HG03575 (cell line): ENCODE results near the gene ZNF705A.
"Not testable (repeated sequence)": the region's sequence is repeated elsewhere in the genome, so short reads cannot be mapped to it uniquely, and the experiment has no call there.

ENCODE experiments used
- ATAC-seq: cut with Tn5 transposase; IDR thresholded peaks from one replicate; pipeline ENCODE4 v1.9.1; 2021; ENCODE audit not compliant: unreplicated experiment, insufficient number of reproducible peaks, low FRiP score; ENCODE audit errors: extremely low read depth

ZNF705A gene

GRCh38 chr12:8182923-8183322 lies 26.1 kb downstream of the ZNF705A start:
- not testable (repeated sequence) for ATAC-seq

DNA sequence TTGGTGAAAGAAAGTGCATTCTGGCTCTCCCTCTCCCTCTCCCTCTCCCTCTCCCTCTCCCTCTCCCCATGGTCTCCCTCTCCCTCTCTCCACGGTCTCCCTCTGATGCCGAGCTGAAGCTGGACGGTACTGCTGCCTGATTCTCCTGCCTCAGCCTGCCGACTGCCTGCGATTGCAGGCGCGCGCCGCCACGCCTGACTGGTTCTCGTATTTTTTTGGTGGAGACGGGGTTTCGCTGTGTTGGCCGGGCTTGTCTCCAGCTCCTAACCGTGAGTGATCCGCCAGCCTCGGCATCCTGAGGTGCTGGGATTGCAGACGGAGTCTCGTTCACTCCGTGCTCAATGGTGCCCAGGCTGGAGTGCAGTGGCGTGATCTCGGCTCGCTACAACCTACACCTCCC lies 26.5 kb downstream of the ZNF705A start:
- not testable (repeated sequence) for ATAC-seq

- ATAC-seq: not testable (repeated sequence)
Observed at GRCh38 chr12:8184206-8184605, 27.4 kb downstream of the ZNF705A start.

- ATAC-seq: not testable (repeated sequence)
Observed at GRCh38 chr12:8188088-8188487, 31.3 kb downstream of the ZNF705A start.

DNA sequence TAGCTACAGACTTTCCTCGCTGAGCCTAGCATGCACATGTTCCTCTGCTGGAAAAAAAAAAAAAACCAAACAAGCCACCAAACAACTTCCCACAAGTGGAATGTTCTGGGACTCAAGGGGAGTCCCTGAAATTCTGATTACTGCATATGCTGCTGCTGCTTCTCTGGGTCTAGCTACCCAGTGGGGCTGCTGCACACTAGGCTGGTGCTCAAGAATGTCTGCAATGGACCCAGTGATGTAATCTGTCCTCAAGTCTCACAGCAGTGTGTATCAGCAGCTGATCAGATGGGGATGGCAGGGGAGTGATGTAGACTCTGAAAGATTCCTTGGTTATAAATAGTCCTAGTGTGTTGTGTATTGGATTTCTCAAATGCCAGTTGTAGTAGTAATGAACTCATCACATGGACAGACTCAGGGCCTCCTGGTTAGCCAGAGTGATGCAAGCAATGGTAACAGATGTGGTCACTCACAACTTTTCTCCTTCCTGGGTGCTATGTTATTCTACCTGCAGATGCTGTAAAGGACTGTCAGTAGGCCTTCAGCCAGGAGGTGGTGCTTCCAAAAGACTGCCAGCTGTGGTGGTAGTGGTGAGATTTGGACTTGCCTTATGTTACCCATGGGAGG lies 41.0 kb downstream of the ZNF705A start:
- not testable (repeated sequence) for ATAC-seq

DNA sequence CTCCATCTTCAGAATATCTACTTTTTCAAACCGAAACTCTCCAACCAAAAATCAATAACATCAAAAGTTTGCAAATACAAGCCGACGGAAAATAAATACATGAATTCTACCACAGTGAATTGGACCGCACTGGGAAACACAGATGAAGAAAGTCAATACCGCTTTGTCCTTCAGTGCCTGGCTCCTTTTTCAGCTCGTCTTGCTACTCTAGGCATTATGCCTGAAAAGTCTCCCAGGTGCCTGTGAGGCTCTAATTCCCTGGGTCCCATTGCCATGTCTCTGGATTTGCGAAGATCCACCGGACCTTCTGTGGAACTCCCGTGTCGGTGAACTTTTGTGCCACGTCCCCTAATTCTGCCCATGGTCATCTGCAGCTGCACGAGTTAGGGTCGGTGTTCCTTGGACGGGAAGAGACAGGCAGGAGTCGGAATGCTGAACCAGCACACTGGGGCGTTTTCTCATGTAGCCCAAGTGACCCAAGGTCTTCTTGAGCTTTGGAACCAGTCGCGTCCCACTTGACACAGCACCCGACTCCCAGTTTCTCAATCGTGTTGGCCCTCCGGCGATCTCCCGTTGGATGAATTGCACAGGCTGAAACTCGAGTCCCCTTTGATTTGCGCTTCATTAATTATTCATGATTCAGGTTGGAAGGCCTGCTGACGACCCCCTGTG lies 62.0 kb downstream of the ZNF705A start:
- ATAC-seq: not testable (repeated sequence)

GRCh38 chr12:8221375-8221774 lies 64.6 kb downstream of the ZNF705A start:
- not testable (repeated sequence) for ATAC-seq

- ATAC-seq: not testable (repeated sequence)
Observed at GRCh38 chr12:8221844-8222243, 65.0 kb downstream of the ZNF705A start.

GRCh38 chr12:8222303-8222702 lies 65.5 kb downstream of the ZNF705A start:
- not testable (repeated sequence) for ATAC-seq

DNA sequence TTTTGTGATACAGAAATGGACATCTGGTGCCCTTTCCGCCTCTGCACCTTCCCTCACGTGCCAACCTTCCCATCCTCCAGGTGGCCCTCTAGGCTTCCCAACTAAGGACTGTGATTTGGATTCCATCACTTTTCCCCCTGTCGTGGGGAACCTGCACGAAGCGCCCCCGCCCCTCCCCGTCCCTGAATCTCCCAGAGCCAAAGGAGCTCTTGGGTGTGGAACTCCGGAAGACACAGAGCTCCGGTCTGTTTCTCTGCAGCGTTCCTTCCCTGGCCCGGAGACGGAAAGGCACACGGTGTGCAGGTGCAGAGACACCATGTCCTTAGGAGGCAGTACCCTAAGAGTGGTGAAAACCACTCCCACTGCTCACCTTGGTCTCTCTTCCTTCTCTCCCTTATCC lies 66.8 kb downstream of the ZNF705A start:
- not testable (repeated sequence) for ATAC-seq

DNA sequence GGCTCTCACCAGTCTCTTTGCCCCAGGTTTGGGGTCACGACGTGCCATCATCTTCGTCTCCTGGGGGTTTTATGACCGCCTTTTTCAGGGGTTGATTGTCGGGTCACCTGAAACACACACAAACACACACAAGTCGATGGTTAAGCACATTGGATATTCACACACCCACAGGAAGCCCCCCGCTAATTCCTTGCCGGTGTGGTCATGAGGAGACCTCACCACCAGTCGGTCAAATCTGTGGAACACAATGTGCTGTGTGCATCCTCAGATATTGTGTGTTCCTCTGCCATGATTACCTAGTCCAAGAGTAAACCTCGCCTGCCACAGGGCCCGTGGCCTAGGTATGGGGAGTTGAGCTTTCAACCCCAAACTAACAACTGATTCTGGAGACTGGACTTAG lies 68.0 kb downstream of the ZNF705A start:
- ATAC-seq: not testable (repeated sequence)

DNA sequence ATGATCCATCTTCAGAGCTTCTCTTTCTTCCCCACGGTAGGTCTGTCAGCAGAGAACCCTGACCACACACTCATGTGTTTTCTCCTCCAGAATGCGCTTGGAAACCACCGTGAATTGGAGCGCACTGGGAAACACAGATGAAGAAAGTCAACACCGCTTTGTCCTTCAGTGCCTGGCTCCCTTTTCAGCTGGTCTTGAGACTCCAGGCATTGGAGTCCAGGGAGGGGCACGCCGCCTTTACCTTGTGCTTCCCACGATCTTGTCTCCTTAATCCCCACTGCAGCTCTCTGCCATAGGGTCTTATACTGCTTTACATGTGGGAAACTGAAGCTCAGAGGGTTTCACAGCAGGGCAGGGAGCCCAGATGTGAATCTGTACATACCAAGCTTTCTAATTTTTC lies 69.5 kb downstream of the ZNF705A start:
- no peak for ATAC-seq

DNA sequence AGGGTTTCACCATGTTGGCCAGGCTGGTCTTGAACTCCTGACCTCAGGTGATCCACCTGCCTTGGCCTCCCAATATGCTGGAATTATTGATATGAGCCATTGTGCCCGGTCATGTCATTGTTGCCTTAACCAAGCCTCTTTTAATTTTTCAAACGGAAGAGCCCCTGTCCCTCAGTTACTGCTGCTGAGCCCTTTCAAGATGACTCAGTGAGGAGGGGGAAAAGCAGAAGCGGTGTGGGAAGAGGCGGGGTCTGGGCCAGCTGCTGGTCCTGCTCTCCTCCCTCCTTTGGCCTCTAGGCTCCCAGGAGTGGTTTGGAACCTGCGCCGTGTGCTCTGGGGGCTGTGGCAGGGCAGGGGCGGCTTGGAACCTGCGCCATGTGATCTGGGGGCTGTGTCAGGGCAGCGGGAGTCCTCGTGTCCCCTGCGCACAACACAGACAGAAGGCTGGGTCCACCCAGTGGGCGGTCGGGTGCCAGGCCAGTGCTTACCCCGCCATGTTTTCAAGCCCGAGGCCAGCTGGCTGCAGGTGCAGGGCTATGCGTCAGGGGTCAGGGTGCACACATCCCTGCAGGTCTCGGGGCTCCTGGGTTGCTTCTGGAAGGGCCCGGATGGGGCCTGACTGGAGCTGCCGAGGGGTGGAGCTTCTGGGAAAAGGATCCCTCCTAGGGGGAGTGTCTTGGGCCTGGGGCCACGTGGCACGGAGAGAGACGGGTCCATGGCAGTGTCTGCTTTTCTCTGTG lies 70.3 kb downstream of the ZNF705A start, which contains the start of gene FAM90A1:
TSS of gene FAM90A1 (minus strand) at position 627 of the 740 bp plus-strand sequence. CDS start 2,786 bp downstream, outside the sequence.
- ATAC-seq: not testable (repeated sequence)

DNA sequence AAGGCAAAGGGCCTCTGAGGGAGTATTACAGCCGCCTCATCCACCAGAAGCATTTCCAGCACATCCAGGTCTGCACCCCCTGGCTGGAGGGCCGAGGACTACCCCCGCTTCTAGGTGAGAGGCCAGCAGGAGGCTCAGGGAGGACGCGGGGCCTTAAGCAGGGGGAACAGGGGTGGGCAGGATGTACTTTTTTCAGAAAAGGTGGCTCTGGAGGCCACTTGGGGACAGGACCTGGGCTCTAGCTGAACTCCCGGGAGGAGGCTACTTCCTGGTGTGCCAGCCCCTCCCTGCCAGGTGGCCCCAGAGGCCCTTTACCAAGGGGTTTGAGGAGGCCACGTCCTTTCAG lies 70.9 kb downstream of the ZNF705A start:
- not testable (repeated sequence) for ATAC-seq

GRCh38 chr12:8228607-8229006 lies 71.8 kb downstream of the ZNF705A start:
- ATAC-seq: not testable (repeated sequence)

DNA sequence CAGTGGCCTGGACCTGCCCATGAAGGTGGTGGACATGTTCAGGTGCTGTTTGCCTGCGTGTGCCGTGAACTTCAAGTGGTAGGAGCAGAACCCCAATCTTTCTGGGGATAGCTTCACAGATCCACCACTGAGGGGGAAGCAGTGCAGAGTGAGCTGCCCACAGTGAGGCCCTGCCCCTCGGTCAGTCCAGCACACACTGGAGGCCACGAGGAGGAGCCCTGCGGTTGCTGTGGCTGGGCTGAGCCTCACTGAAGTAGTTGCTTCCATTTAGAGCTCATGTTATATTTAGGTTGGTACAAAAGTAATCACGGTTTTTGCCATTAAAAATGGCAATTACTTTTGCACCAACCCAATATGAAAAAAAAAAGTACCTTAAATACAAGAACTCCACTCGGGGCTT lies 72.7 kb downstream of the ZNF705A start:
- ATAC-seq: not testable (repeated sequence)
